Immature natural killer cell (primary cell): ENCODE measurements around the gene RAPGEF1. TPM values are rescaled to one million over a fixed set of nuclear protein-coding genes. Genes with fewer than 3 reads are reported as not detected.

Experiments used
- DNase-seq, 3 donors: peaks; one replicate each; pipeline ENCODE4 v3.0.0; 2022; ENCODE audit warnings: mixed read lengths in 1 of 3
- H3K27ac Mint-ChIP-seq, 6 donors: one replicate each; pipeline ENCODE4 v1.8.0; 2020; ENCODE audit warnings: mixed read lengths in 6 of 6, mild to moderate bottlenecking in 5 of 6, inconsistent platforms in 4 of 6, moderate library complexity in 3 of 6
- H3K27me3 Mint-ChIP-seq, 3 donors: one replicate each; pipeline ENCODE4 v1.8.0; 2020 to 2021; ENCODE audit warnings: low read depth in 3 of 3, mild to moderate bottlenecking in 3 of 3, mixed read lengths in 3 of 3, moderate library complexity in 3 of 3, inconsistent platforms in 1 of 3
- H3K36me3 Mint-ChIP-seq, 3 donors: one replicate each; pipeline ENCODE4 v1.8.0; 2020; ENCODE audit warnings: mixed read lengths in 3 of 3, inconsistent platforms in 2 of 3, mild to moderate bottlenecking in 2 of 3
- H3K4me1 Mint-ChIP-seq, 2 donors: one replicate each; pipeline ENCODE4 v1.8.0; 2020; ENCODE audit warnings: inconsistent platforms in 2 of 2, mild to moderate bottlenecking in 2 of 2, mixed read lengths in 2 of 2, moderate library complexity in 1 of 2
- H3K4me3 Mint-ChIP-seq, 5 donors: one replicate each; pipeline ENCODE4 v1.8.0; 2020; ENCODE audit warnings: mild to moderate bottlenecking in 5 of 5, mixed read lengths in 5 of 5, inconsistent platforms in 3 of 5, moderate library complexity in 3 of 5
- H3K9me3 Mint-ChIP-seq, 6 donors: one replicate each; pipeline ENCODE4 v1.8.0; 2020; ENCODE audit warnings: mild to moderate bottlenecking in 6 of 6, mixed read lengths in 6 of 6, inconsistent platforms in 4 of 6, moderate library complexity in 3 of 6
- polyA plus RNA-seq, 3 donors: library from polyadenylated mRNA; unstranded; fragments of 300-500 nt; fragmentation: Illumina TruSeq; gene quantifications; one replicate each; pipeline ENCODE4 v1.2.3, GENCODE V29; 2021

Gene RAPGEF1
- polyA plus RNA-seq, 3 donors from 2014 or later = 1.2 to 15.8 (median 7.4) TPM

DNA sequence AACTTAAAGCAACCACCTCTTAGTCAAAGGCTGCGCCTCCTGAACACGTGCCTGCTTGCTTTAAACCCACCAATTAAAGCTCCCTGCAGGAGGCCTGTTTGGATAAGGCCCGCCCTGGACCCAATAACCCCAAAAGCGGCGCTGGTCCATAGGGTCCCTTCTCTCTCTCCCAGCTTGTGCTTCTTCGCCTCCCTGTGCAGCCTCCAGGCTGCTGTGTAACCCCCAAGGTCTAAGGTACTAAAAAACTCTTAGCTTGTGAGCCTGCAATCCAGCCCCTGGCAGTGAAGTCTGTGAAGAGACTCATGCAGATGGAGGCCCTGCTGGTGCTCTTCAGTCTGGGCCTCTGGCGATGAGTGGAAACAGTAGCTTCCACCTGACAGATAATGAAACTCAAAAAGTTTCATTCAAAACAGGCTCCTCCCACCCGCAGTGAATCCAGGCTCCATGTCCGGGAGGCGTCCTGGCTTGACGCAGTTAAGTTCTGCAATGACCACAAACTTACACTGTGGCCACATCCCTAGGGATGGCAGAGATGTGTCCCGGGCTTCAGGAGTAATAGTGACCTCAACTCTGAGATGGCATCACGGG is 97.3 kb downstream of the RAPGEF1 start:
- no peak for DNase-seq
- Mint-ChIP-seq H3K27ac (peak overlapping the region in 2 of 6 donors; percentile 23 to 76), H3K4me3 (no peak overlapping the region), H3K36me3 (peaks cover 0 to 54% (median 29%) of the 10 kb centered on the region in 3 donors), H3K4me1 (peaks cover 45 to 87% of the 10 kb centered on the region in 2 donors), H3K27me3 (peaks cover 2 to 5% (median 3%) of the 10 kb centered on the region in 3 donors), H3K9me3 (no peaks in the 10 kb centered on the region)

DNA sequence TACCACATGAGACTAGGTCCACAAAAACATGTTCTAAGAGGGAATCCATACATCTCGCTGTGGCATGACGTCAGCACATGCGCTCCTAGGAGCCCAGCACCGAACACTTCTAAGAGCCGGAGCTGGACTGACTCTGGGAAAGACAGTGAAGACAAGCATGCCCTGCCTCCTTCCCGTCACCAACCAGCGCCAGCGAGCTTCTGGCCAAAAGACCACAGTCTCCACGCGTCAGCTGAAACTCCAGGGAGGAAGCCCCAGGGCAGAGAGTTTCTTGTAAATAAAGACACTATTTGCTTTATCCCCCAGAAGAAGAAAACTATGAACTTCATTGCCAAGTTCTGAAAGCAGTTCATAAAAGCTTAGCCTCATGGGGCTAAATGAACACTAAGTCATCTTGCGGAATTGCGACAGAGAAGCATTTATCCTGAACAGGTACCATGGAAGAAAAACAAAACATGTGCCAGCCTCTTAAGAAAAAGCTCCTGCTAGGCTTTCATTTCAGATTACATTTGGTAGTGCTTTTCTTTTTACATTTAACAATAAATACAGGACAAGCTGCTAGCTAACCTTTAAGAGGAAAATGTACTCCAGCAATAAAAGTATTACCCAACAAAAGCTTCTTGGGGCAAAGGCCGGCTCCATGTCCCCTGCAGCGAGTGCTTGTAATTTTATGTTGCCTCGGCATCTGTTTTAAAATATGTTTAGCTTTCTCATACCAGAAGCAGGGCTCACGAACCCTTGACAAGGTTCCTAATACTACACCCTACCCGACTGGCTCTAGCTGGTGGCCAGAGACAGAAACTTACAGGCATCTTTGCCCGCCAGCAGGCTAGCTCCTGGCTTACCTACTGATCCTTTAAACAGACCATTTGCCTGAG is 98.0 kb downstream of the RAPGEF1 start:
- H3K4me3 Mint-ChIP-seq = no peak overlapping the region
- H3K27me3 Mint-ChIP-seq = peaks cover 2 to 5% (median 3%) of the 10 kb centered on the region in 3 donors
- peaks cover 0 to 47% (median 27%) of the 10 kb centered on the region in 3 donors for H3K36me3 Mint-ChIP-seq
- peaks cover 45 to 81% of the 10 kb centered on the region in 2 donors for H3K4me1 Mint-ChIP-seq
- no peak for DNase-seq
- H3K27ac Mint-ChIP-seq = peak overlapping the region in 3 of 6 donors; percentile 14 to 83 (median 53)
- no peaks in the 10 kb centered on the region for H3K9me3 Mint-ChIP-seq

DNA sequence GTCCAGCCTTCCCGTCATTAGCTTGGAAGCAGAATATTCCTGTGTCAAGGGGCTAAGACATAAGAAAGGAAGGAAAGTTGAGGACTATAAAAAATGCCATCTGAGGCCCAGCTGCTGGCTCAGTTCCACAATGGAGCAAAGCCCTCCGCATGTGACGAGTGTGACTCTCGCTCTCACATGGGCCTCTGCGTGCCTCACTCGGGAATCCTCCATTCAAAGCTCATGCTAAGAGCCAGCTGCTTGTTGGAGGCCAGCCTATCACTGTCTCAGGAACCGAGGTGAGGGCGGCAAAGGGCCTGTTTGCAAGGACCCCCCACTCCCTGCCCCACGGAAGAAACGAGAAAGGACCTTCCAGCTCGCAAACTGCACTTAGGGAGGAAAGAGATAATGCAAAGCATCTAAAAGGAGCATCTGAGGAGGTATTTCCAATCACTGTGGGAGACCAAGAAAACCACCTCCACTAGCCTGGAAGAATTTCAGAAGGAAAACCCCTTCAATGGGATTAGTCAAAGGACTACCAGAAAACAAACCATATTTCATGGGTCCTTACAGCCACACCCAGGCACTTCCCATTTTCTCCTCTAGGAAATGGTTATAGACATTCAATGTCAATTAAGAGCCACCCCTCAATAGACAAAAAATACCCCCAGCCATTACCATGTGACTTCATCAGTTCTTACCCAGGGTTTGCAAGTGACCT is 99.3 kb downstream of the RAPGEF1 start:
- Mint-ChIP-seq H3K36me3 (peaks cover 3 to 42% (median 22%) of the 10 kb centered on the region in 3 donors), H3K4me1 (peaks cover 45 to 79% of the 10 kb centered on the region in 2 donors), H3K9me3 (no peaks in the 10 kb centered on the region), H3K4me3 (no peak overlapping the region), H3K27me3 (peaks cover 0 to 3% (median 2%) of the 10 kb centered on the region in 3 donors), H3K27ac (peak overlapping the region in 1 of 6 donors; percentile 83)
- no peak for DNase-seq

DNA sequence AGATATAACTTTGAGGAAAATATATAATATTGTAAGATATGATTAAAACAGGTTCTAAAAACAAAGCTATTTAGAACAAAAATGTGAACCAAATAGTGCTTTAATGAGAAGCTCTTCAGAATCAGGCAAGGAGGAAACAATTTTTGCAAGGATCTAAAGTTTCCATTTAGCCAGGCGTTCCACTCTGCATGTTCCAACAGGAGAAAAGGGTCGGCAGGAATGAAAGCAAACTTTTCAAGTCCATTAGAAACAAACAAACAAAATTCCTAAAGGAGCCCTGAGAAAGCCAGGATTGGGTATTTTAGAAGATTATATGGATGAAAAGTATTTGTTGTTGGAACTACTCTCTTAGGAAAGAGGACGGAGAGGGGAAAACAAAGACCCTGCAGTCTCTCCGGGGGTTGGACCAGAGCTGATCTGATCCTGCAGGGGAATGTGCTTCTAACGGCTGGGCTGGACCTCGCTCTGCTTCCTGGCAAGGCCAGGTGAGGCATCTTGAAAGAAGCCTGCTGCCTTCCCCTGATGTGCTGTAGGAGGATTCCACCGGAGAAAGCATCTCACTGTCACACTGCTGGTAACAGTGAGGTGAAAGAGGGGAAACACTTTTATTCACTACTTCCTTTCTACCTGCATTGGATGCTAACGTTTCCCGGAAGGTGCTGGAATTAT is 100.0 kb downstream of the RAPGEF1 start:
- Mint-ChIP-seq H3K9me3 (no peaks in the 10 kb centered on the region), H3K36me3 (peaks cover 3 to 42% (median 22%) of the 10 kb centered on the region in 3 donors), H3K27me3 (peaks cover 0 to 3% (median under 1%) of the 10 kb centered on the region in 3 donors), H3K27ac (no peak overlapping the region), H3K4me3 (no peak overlapping the region), H3K4me1 (peaks cover 45 to 79% of the 10 kb centered on the region in 2 donors)
- no peak for DNase-seq

DNA sequence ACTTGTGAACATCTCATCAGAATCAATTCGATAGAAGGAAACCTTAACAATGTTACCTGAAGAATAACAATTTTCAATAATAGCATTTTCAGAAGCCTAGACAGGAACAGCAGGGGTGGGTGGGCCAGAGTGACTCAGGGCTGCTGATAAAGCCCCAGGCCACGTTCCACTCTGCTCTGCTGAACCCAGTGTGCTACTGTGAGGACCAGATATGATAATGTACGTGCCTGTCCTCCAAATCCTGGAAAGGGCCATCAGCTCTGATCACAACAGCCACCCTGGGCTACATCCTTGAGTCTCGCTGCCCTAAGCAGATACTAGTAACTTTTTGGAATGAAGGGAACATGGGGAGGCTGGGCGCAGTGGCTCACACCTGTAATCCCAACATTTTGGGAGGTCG is 103.3 kb downstream of the RAPGEF1 start:
- no peaks in the 10 kb centered on the region for H3K9me3 Mint-ChIP-seq
- peaks cover 33 to 59% of the 10 kb centered on the region in 2 donors for H3K4me1 Mint-ChIP-seq
- DNase-seq = no peak
- peak overlapping the region; percentile 84 to 92 (median 89) for H3K27ac Mint-ChIP-seq
- H3K4me3 Mint-ChIP-seq = no peak overlapping the region
- peaks cover 8 to 31% (median 20%) of the 10 kb centered on the region in 3 donors for H3K36me3 Mint-ChIP-seq
- H3K27me3 Mint-ChIP-seq = peaks cover 0 to 3% (median 2%) of the 10 kb centered on the region in 3 donors

DNA sequence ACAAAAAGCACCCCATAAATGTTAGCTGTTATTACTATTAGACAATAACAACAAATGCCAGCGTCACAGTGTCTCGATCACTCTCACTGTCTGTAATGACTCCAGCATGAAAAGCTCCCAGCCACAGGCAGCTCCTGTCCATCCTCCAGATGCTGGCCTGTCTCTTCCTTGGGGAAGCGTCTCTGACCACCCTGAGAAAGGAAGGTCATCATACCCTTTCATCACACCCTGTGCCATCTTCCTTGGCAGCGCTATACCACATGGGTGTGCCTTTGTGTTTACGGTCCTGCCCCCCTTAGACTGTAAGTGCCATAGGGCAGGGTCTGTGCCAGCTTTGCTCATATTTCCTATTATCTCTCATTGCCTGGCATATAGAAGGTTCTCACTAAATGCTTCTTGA is 104.0 kb downstream of the RAPGEF1 start:
- Mint-ChIP-seq H3K36me3 (peaks cover 8 to 25% (median 15%) of the 10 kb centered on the region in 3 donors), H3K27ac (peak overlapping the region; percentile 84 to 92 (median 89)), H3K4me1 (peaks cover 37 to 59% of the 10 kb centered on the region in 2 donors), H3K4me3 (peak overlapping the region in 1 of 5 donors; percentile 58), H3K9me3 (no peaks in the 10 kb centered on the region), H3K27me3 (peaks cover 0 to 3% (median 2%) of the 10 kb centered on the region in 3 donors)
- DNase-seq = no peak

DNA sequence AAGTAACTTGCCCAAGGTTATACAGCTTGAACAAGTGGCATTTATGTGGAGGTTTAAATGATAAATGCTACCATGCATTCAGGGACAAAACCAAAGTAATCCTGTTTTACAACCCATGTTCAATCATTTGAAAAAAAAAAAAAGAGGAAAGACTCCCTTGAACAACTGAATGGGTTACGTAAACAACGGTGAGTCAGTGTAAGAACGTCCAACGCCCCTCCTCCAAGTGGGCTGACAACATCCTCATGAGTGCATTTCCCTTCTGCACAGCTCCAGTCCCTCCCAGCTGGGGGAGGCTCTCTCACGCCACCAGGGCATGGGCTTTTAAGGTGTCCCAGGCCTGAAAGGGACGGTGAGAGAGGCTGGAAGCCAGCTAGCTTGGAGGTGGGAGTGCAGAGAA is 104.6 kb downstream of the RAPGEF1 start:
- Mint-ChIP-seq H3K4me3 (peak overlapping the region in 2 of 5 donors; percentile 23 to 32), H3K9me3 (no peaks in the 10 kb centered on the region), H3K36me3 (peaks cover 8 to 30% (median 15%) of the 10 kb centered on the region in 3 donors), H3K27me3 (peaks cover 0 to 3% (median 2%) of the 10 kb centered on the region in 3 donors), H3K27ac (peak overlapping the region; percentile 84 to 92 (median 89)), H3K4me1 (peaks cover 43 to 62% of the 10 kb centered on the region in 2 donors)
- DNase-seq = peak; percentile 54 to 63 (median 56)

DNA sequence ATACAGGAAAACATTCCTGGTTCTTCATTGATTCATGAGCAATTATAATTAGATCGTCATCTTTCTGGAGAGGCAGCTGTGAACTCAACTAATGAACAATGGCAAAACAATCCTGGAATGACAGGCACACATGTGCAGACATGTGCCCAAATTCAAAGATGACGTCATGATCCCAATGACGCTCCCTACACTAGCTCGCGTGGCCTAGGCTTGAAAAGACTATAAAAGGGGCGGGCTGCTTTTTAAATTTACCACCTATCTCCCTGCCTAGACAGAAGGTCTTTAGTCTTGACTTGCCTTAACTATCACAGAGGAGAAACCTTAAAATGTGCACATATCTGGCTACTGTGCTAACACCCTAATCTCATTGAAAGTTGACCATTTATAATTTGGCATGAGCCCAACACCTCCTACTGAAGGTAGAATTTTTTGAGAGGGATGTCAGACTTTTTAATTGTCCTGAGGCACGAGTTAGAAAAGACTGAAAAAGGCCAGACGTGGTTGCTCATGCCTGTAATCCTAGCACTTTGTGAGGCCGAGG is 106.3 kb downstream of the RAPGEF1 start:
- H3K36me3 Mint-ChIP-seq = peaks cover 8 to 16% (median 10%) of the 10 kb centered on the region in 3 donors
- peaks cover 57 to 65% of the 10 kb centered on the region in 2 donors for H3K4me1 Mint-ChIP-seq
- H3K9me3 Mint-ChIP-seq = no peaks in the 10 kb centered on the region
- H3K27me3 Mint-ChIP-seq = peaks cover 5 to 7% (median 7%) of the 10 kb centered on the region in 3 donors
- H3K27ac Mint-ChIP-seq = peak overlapping the region in 3 of 6 donors; percentile 32 to 45 (median 35)
- no peak for DNase-seq
- no peak overlapping the region for H3K4me3 Mint-ChIP-seq

DNA sequence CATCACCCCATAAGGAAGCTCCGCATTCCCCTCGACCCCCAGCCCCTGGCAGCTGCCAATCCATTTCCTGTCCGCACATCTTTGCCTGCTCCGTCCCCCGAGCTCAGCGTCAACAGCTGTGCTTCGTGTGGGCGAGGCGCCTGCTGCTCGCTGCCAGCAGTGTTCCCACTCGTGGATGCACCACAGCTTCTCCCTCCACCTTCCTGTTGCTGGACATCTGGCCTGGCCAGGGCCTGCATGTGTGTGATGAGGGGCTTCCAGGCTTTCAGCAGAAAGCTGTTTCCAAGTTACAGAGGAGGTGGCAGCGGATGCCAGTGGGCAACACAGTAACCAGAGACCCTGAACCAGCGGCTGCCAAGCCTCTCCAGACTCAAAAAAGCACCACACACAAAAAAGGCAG is 108.6 kb downstream of the RAPGEF1 start:
- peak overlapping the region in 1 of 5 donors; percentile 53 for H3K4me3 Mint-ChIP-seq
- peaks cover 9 to 15% (median 11%) of the 10 kb centered on the region in 3 donors for H3K27me3 Mint-ChIP-seq
- no peaks in the 10 kb centered on the region for H3K9me3 Mint-ChIP-seq
- DNase-seq = no peak
- peaks cover 10 to 17% (median 11%) of the 10 kb centered on the region in 3 donors for H3K36me3 Mint-ChIP-seq
- H3K27ac Mint-ChIP-seq = peak overlapping the region; percentile 28 to 100 (median 88)
- peaks cover 70 to 72% of the 10 kb centered on the region in 2 donors for H3K4me1 Mint-ChIP-seq

DNA sequence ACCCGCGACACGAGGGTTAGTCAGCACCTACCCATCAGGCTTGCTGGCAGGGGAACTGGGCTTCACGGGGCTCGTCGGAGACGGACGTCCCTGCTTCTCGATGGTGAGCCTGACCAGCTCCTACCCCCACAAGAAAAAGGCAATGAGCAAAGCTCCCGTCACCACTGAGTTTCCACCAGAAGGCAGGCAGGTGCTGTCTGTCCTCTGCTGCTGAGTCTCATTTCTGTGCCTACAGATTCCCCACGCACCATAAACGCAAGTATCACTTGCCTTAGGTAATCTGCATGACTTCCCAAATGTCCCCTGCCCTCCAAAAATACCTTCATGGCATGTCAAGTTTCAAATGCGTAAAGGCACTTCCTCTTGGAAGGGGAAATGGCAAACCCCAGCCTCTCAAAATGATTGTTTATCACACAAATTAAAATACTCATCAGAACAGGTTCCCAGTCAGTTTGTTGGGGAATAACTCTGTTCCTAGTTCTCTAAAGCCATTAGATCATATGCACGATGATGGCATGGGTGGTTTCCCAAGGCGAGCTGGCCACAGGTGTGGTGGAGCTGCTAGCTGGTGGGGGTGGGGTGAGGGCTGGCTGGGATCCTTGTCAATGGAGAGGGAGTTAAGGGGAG is 109.6 kb downstream of the RAPGEF1 start:
- Mint-ChIP-seq H3K4me3 (peak overlapping the region in 3 of 5 donors; percentile 5 to 52 (median 52)), H3K36me3 (peaks cover 14 to 20% (median 16%) of the 10 kb centered on the region in 3 donors), H3K27me3 (peaks cover 7 to 17% (median 13%) of the 10 kb centered on the region in 3 donors), H3K4me1 (peaks cover 70 to 71% of the 10 kb centered on the region in 2 donors), H3K9me3 (no peaks in the 10 kb centered on the region), H3K27ac (peak overlapping the region; percentile 86 to 100 (median 94))
- DNase-seq = no peak

DNA sequence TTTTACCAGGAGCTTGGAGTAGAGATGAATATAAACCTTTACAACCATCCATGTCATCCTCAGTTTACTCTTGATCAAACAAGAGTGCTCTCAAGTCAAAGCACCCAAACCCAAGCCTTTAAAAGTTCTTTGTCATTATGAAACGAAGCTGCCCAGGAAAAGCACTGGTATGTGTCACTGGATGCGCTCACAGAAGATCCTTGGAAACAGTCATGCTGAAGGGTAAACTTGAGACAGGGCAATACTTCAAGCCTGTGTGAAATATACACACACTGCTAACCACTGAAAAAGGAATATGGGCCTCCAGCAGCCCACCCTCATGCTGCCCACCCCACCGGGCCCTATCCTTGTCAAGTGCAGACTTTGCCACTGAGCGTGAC is 110.1 kb downstream of the RAPGEF1 start:
- H3K4me1 Mint-ChIP-seq = peaks cover 70 to 71% of the 10 kb centered on the region in 2 donors
- peak overlapping the region; percentile 86 to 100 (median 99) for H3K27ac Mint-ChIP-seq
- H3K9me3 Mint-ChIP-seq = no peaks in the 10 kb centered on the region
- H3K4me3 Mint-ChIP-seq = peak overlapping the region in 1 of 5 donors; percentile 64
- no peak for DNase-seq
- H3K36me3 Mint-ChIP-seq = peaks cover 14 to 24% (median 17%) of the 10 kb centered on the region in 3 donors
- peaks cover 7 to 17% (median 13%) of the 10 kb centered on the region in 3 donors for H3K27me3 Mint-ChIP-seq

DNA sequence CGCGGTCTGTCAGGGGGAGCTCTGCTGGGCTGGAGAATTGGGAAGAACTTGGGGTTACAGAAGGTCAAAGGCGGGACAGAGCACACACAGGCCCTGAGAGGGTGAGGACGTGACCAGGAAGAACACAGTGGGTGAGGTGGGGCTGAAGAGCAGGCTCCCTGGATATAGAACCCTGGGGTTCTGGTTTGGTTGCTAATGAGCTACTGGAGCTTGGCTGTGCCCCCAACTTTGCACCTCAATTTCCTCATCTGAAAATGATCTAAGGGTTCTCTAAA is 110.7 kb downstream of the RAPGEF1 start:
- Mint-ChIP-seq H3K27ac (peak overlapping the region; percentile 86 to 100 (median 99)), H3K4me3 (peak overlapping the region; percentile 30 to 81 (median 76)), H3K27me3 (peaks cover 7 to 21% (median 13%) of the 10 kb centered on the region in 3 donors), H3K9me3 (no peaks in the 10 kb centered on the region), H3K36me3 (peaks cover 14 to 26% (median 17%) of the 10 kb centered on the region in 3 donors), H3K4me1 (peaks cover 73 to 76% of the 10 kb centered on the region in 2 donors)
- no peak for DNase-seq
